Measurements from ENCODE around the gene CCDC57.

Gene CCDC57

GRCh38 chr17:82061047-82061925 lies 151.4 kb downstream of the CCDC57 start:
- no peak for DNase-seq (ENCODE audit: low read depth)

DNA sequence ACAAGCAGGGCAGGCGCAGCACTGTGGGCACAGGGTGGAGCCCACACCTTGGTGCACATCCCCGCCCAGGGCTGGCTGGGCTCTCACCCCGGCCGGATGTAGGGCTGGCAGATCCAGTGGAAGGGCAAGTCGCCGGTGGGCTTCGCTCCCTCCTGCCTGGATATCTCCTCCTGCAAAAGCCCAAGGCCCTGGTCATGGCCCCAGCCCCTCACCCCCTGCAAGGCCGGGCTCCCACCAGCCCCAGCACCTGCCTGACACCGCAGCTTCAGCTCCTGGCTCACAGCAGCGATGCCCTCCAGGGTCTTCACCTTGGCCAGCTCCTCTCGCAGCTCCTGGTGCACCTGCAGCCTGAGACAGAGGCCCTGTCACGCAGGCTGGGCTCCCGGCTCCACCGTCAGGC lies 152.0 kb downstream of the CCDC57 start:
- no peak for DNase-seq (ENCODE audit: low read depth)

- no peak for DNase-seq (ENCODE audit: low read depth)
These were observed 152.7 kb downstream of the CCDC57 start for GRCh38 chr17:82060001-82060380.

DNA sequence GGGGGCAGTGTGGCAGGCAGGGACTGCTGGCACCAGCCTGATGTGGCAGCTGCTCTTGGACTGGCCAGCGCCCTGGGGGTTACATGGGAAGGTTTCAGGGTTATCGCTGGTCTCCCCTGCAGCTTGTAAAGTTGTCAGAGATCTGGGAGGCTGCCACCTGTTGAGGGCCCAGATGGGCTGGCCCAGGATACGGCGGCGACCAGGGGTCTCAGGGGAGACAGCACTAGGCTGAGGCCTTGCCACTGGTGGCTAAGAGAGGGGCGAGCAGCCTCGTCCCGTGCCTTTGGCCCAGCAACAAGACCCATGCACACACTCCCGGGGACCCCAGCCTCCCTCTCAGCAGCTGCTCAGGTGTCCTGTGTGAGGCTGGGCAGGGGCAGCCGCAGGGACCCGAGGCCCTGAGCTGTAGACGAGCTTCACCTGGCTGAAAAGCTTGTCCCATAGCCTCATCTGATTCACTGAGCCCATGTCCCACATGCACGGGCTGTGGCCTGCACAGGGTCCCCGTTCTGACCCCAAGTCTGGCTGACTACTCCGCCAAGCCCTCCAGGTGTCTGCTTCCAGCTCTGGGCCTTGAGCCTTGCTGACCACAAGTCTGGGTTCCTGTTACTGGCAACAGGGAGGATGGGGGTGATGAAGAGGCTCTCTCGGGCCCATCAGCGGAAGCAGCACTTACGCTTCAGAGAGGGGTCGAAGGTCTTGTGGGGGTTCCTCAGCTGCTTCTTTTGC lies 153.2 kb downstream of the CCDC57 start:
- DNase-seq (ENCODE audit: low read depth): no peak

DNA sequence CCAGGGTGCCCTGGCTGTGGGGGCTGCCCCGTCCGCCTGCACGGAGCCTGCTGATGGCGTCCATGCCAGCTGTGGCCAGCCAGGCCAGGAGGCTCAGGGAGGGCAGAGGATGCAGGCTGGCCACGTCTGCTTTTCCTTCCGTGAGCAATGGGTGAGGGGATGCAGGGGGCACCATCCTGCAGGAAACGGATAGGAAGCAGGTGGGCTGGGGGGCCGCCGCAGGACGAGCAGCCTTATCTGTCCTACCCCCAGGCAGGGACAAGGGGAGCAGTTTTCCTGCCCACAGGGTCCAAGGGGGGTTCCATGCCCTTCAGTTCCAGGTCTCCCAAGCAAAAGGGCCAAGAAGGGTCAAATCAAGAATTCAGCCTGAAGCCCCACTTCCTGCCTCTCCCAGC lies 153.8 kb downstream of the CCDC57 start:
- no peak for DNase-seq (ENCODE audit: low read depth)

GRCh38 chr17:82058230-82058854 lies 154.3 kb downstream of the CCDC57 start:
- no peak for DNase-seq (ENCODE audit: low read depth)

- DNase-seq (ENCODE audit: low read depth): no peak
These were observed 155.7 kb downstream of the CCDC57 start for GRCh38 chr17:82056729-82057621.

DNA sequence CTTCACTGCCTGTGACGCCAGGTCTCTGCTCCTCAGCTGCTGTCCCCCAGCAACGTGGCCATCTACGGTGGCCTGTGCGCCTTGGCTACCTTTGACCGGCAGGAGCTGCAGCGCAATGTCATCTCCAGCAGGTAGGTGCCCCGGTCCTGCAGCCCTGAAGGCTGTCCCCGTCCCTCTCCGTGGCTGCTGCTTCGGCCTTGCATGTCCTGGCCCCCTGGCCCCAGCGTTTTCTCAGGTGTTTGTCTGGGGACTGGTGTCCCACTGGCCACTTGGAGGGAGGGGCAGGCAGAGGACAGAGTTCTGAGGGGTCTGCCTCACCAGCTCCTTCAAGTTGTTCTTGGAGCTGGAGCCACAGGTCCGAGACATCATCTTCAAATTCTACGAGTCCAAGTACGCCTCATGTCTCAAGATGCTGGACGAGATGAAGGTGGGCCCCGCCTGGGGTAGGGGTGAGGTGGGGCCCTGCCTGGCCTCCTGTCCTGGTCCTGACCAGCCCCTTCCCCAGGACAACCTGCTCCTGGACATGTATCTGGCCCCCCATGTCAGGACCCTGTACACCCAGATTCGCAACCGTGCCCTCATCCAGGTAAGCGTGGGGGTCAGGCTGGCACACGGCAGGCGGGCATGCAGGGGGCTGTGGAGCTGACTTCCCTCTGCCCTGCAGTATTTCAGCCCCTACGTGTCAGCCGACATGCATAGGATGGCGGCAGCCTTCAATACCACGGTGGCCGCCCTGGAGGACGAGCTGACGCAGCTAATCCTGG lies 156.5 kb downstream of the CCDC57 start:
- DNase-seq (ENCODE audit: low read depth): no peak

DNA sequence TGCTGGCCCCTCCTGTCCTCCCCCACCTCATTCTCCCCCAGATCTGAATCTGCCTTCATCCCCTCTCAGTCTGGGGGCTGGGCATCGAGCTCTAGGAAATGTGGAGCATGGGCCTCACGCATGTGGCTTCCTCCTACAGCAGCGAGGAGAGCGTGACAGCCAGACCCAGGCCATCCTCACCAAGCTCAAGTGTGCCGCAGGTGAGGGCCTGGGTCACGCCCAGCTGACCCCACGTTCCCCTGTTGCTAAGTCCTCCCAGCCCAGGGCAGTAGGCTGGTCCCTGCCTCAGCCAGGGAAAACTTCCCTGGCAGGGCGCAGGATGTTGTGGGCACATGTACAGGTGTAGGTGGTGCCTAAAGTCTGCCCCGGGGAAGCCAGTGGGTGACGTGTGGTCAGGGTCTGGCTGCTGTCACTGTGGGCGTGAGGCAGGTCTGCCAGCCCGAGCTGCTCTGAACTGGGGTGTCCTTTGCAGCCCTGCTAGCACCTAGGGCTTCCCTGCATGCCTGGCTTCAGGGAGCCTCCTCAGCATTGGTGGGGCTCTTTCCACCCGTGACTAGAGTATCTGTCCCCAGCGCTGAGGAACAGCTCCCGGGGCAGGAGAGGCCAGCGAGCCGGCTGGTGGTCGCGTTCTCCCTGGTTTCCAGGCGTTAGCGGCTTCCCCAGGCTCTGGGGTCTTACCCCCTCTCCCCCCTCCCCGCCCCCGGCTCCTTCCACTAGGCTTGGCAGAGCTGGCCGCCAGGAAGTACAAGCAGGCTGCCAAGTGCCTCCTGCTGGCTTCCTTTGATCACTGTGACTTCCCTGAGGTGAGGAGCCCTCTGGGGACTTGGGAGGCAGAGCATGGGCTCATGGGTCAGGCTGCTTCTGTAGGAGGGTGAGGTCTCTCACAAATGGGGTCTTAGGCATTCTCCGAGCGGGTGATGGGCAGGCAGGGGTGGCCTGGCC lies 157.3 kb downstream of the CCDC57 start:
- DNase-seq (ENCODE audit: low read depth): no peak

DNA sequence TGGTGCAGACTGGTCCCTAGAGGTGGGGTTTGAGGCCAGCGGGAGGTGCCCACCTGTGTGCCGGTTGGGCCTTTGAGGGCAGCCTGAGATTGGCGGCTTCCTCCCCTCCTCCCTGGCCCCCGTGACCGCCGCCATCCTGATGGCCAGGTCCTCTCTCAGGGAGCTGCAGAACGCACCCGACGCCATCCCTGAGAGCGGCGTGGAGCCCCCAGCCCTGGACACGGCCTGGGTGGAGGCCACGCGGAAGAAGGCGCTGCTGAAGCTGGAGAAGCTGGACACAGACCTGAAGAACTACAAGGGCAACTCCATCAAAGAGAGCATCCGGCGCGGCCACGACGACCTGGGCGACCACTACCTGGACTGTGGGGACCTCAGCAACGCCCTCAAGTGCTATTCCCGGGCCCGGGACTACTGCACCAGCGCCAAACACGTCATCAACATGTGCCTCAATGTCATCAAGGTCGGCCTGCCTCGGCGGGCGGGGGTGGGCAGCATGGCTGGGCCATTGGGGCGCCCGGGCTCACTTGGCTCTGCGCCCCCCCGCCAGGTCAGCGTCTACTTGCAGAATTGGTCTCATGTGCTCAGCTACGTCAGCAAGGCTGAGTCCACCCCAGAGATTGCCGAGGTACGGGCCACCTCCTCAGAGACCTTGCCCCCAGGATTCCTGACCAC lies 158.2 kb downstream of the CCDC57 start:
- DNase-seq (ENCODE audit: low read depth): no peak

- no peak for DNase-seq (ENCODE audit: low read depth)
These were observed 158.9 kb downstream of the CCDC57 start for GRCh38 chr17:82053556-82054263.

GRCh38 chr17:82053130-82053529 lies 159.5 kb downstream of the CCDC57 start:
- DNase-seq (ENCODE audit: low read depth): no peak

DNA sequence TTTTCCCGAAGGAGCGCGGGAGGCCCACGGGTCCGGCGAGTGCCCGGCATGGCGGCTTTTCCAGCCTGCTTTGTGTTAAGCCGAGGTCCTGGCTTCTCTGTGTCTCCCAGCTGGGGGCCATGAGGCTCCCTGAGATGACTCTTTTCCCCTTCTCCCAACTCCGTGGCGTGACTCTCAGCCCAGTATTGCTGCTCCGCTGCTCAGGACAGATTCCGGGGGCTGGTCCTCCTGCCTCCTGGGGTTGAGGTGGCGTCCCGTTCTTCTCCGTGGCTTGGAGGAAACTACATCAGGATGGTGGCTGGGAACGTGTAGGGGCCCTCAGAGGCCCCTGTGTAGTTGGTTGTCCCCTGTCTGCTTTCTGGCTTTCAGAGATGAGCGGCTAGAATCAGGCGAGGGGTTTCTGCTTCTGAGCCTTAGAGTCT lies 160.0 kb downstream of the CCDC57 start:
- DNase-seq (ENCODE audit: low read depth): no peak

DNA sequence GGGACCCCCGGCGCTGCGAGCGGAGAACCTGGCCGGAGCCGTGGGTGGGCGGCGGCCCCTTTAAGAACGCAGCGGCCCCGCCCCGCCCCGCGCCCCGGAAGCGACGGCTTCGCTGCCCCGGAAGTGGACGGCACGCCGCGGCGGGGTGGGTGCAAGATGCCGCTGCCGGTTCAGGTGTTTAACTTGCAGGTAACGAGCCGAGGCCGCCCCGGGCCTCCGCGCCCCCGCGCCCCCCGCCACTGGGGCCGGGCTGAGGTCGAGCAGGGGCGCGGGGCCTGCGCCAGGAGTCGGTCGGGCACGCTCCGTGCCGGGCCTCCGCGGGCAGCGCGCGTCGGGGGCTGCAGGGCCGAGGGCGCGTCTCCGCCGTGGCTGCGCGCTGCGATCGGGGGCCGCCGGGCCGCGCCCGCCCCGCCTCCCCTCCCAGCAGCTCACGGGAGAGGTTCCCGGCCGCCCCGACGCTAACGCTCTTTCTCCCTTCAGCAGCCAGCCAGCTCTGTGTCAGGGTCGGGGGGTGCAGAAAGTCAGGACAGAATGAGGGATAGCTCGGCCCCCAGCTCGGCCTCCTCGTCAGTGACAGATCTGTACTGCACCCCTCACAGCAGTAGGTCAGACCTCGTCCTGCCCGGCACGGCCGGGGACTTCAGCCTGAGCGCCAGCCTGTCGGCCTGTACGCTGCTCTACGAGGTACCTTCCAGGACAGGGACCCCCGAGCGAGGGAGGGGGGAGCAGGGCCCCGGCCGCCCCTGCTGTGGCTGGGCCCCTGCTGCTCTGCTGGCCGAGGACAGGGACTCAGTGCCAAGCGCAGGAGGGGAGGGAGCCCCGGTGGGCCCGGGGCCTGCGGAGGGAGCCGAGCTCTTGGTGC lies 160.6 kb downstream of the CCDC57 start, which contains the start of the genes GPS1 and RFNG:
GPS1 (plus strand) TSS at position 123 of the 862 bp plus-strand sequence; CDS start at position 157, 34 bp downstream.
RFNG (minus strand) TSS at position 36 of the 862 bp plus-strand sequence. CDS start 45 bp downstream, outside the sequence.
- DNase-seq (ENCODE audit: low read depth): no peak

All from GM04503 (cell line).